PC-9 (cell line): ENCODE data around the gene ACER3. TPM values are rescaled to one million over a fixed set of nuclear protein-coding genes. Genes with fewer than 3 reads are reported as not detected.

Experiments
- BruUV-seq: library from RNA; stranded (reverse); fragments of 400-500 nt; replicated peaks from 2 replicates; lab custom pipeline; 2021; lab: Mats Ljungman, UMichigan
- CTCF ChIA-PET: fragments of 300-600 bp; sonication (Branson Sonifier 250); formaldehyde crosslinking; loops from one replicate; lab custom pipeline; 2022; ENCODE audit warnings: antibody characterized with exemption; lab: Charles Lee
- POLR2A ChIA-PET: fragments of 300-600 bp; sonication (Branson Sonifier 250); formaldehyde crosslinking; loops from one replicate; lab custom pipeline; 2022; ENCODE audit warnings: antibody characterized with exemption; ENCODE audit not compliant: unreplicated experiment; lab: Charles Lee
- DNase-seq, 2 experiments: peaks; one replicate each; pipeline versions ENCODE4 v3.0.0 to v3.0.0-alpha.2; 2015 to 2022; ENCODE audit warnings: mixed read lengths in 1 of 2
- H2AFZ ChIP-seq: fragments of 200-600 bp; sonication (generic); 2 replicates; pipeline ENCODE4 v1.8.1; 2017; ENCODE audit warnings: antibody characterized with exemption
- H3F3A ChIP-seq: fragments of 200-600 bp; sonication (generic); 2 replicates; pipeline ENCODE4 v1.8.1; 2017; ENCODE audit warnings: antibody characterized with exemption, mild to moderate bottlenecking, low read depth; ENCODE audit not compliant: insufficient read depth
- H3K27ac ChIP-seq: fragments of 200-600 bp; sonication (generic); 2 replicates; pipeline ENCODE4 v1.6.1; 2016; ENCODE audit warnings: mixed run types
- H3K27me3 ChIP-seq: fragments of 200-600 bp; sonication (generic); 2 replicates; pipeline ENCODE4 v1.6.1; 2016; ENCODE audit warnings: low read depth, mixed run types; ENCODE audit not compliant: insufficient read depth
- H3K36me3 ChIP-seq: fragments of 200-600 bp; sonication (generic); 2 replicates; pipeline ENCODE4 v1.6.1; 2016; ENCODE audit warnings: low read depth, mixed run types
- H3K4me1 ChIP-seq: fragments of 200-600 bp; sonication (generic); replicated peaks from 2 replicates; pipeline ENCODE4 v1.6.1; 2016; ENCODE audit warnings: mixed run types; ENCODE audit not compliant: insufficient read depth
- H3K4me2 ChIP-seq: fragments of 200-600 bp; sonication (generic); 2 replicates; pipeline ENCODE4 v1.6.1; 2017; ENCODE audit warnings: mixed run types
- H3K4me3 ChIP-seq: fragments of 200-600 bp; sonication (generic); 2 replicates; pipeline ENCODE4 v1.6.1; 2016; ENCODE audit warnings: mixed run types
- H3K79me2 ChIP-seq: fragments of 200-600 bp; sonication (generic); 2 replicates; pipeline ENCODE4 v1.6.1; 2017; ENCODE audit warnings: low read depth, mixed run types
- H3K9me2 ChIP-seq: fragments of 200-600 bp; sonication (generic); 2 replicates; pipeline ENCODE4 v1.8.1; 2017; ENCODE audit warnings: mild to moderate bottlenecking; ENCODE audit not compliant: insufficient read depth
- H3K9me3 ChIP-seq: fragments of 200-600 bp; sonication (generic); 2 replicates; pipeline ENCODE4 v1.8.1; 2016; ENCODE audit warnings: low read depth; ENCODE audit not compliant: insufficient read depth
- H4K20me1 ChIP-seq: fragments of 200-600 bp; sonication (generic); 2 replicates; pipeline ENCODE4 v1.8.1; 2017; ENCODE audit not compliant: insufficient read depth
- CTCF ChIP-seq: fragments of 200-600 bp; sonication (generic); conservative IDR thresholded peaks from 2 replicates; pipeline ENCODE4 v1.6.1; 2017; ENCODE audit warnings: mixed run types, antibody characterized with exemption, mild to moderate bottlenecking, moderate library complexity
- EZH2 ChIP-seq: fragments of 200-600 bp; sonication (generic); IDR thresholded peaks from 2 replicates; pipeline ENCODE4 v1.8.0; 2017; ENCODE audit warnings: antibody characterized with exemption, low read depth
- intact Hi-C: fragments of 100-400 bp; cut with micrococcal nuclease; formaldehyde crosslinking; loops from one replicate; pipeline ENCODE4 v1.10.0; 2022; ENCODE audit not compliant: unreplicated experiment
- total RNA-seq: library from RNA; stranded (reverse); gene quantifications from 2 replicates; pipeline ENCODE4 v1.2.3, GENCODE V29; 2021

ACER3 gene
- total RNA-seq, 1 experiment from 2014 or later: 21.3 TPM

- TF ChIP-seq EZH2: no peak
- TF ChIP-seq CTCF: no peak
- no peaks in the 10 kb centered on the region for H3K79me2 ChIP-seq
- intact Hi-C loops: no loop called here
Observed at GRCh38 chr11:76891285-76891684, 30.6 kb downstream of the ACER3 start.

GRCh38 chr11:76891793-76892192 lies 31.1 kb downstream of the ACER3 start:
- TF ChIP-seq CTCF (no peak), EZH2 (no peak)
- Histone ChIP-seq H3K9me3 (no peaks in the 10 kb centered on the region), H3K4me2 (no peak overlapping the region), H3K9me2 (no peaks in the 10 kb centered on the region), H3K27ac (no peak overlapping the region), H3K4me3 (no peak overlapping the region), H3K36me3 (no peaks in the 10 kb centered on the region), H3K4me1 (peaks cover 5% of the 10 kb centered on the region), H3K79me2 (no peaks in the 10 kb centered on the region), H3K27me3 (no peaks in the 10 kb centered on the region), H2AFZ (no peak overlapping the region), H4K20me1 (no peaks in the 10 kb centered on the region), H3F3A (no peaks in the 10 kb centered on the region)
- ChIA-PET CTCF (no interaction called here), POLR2A (no interaction called here)
- intact Hi-C loops: no loop called here
- BruUV-seq: no TSS peak
- DNase-seq: no peak

More at GRCh38 chr11:76891285-76891684, 30.6 kb downstream of the ACER3 start:
- Histone ChIP-seq H3K4me2 (no peak overlapping the region), H3K27me3 (no peaks in the 10 kb centered on the region), H3K4me1 (peaks cover 5% of the 10 kb centered on the region), H3K27ac (no peak overlapping the region), H3K36me3 (no peaks in the 10 kb centered on the region), H4K20me1 (no peaks in the 10 kb centered on the region), H2AFZ (no peak overlapping the region), H3K9me2 (no peaks in the 10 kb centered on the region), H3K4me3 (no peak overlapping the region), H3F3A (no peaks in the 10 kb centered on the region), H3K9me3 (no peaks in the 10 kb centered on the region)
- ChIA-PET POLR2A (no interaction called here), CTCF (no interaction called here)
- BruUV-seq: no TSS peak
- DNase-seq: no peak

- Histone ChIP-seq H3K79me2 (no peaks in the 10 kb centered on the region), H3F3A (no peaks in the 10 kb centered on the region), H2AFZ (no peak overlapping the region), H3K9me2 (no peaks in the 10 kb centered on the region), H3K27me3 (no peaks in the 10 kb centered on the region), H3K9me3 (no peaks in the 10 kb centered on the region), H3K4me1 (peaks cover 5% of the 10 kb centered on the region), H3K36me3 (no peaks in the 10 kb centered on the region), H3K4me2 (no peak overlapping the region), H4K20me1 (no peaks in the 10 kb centered on the region), H3K4me3 (no peak overlapping the region), H3K27ac (no peak overlapping the region)
- BruUV-seq: no TSS peak
- CTCF ChIA-PET: no interaction called here
- TF ChIP-seq EZH2 (no peak), CTCF (no peak)
- DNase-seq: no peak
- POLR2A ChIA-PET: no interaction called here
- intact Hi-C loops: no loop called here
Observed at GRCh38 chr11:76892306-76892705, 31.6 kb downstream of the ACER3 start.
